ENCODE results near the gene ARAP1.

Gene ARAP1

GRCh38 chr11:72721689-72722049 is 30.5 kb downstream of the ARAP1 start:
- DNase-seq, result peak; percentile 47

- no peak for DNase-seq
Measured at GRCh38 chr11:72721276-72721675, 30.9 kb downstream of the ARAP1 start.

- DNase-seq, result no peak
Measured at GRCh38 chr11:72720784-72721183, 31.4 kb downstream of the ARAP1 start.

- DNase-seq, result no peak
Measured at GRCh38 chr11:72720047-72720446, 32.2 kb downstream of the ARAP1 start.

- DNase-seq, result no peak
Measured at GRCh38 chr11:72719551-72719950, 32.7 kb downstream of the ARAP1 start.

GRCh38 chr11:72719144-72719543 is 33.1 kb downstream of the ARAP1 start:
- DNase-seq, result no peak

GRCh38 chr11:72718101-72718501 is 34.1 kb downstream of the ARAP1 start:
- DNase-seq, result no peak

GRCh38 chr11:72716788-72717435 is 35.3 kb downstream of the ARAP1 start:
- no peak for DNase-seq

GRCh38 chr11:72716290-72716689 is 35.9 kb downstream of the ARAP1 start:
- DNase-seq, result no peak

- DNase-seq, result no peak
Measured at GRCh38 chr11:72712841-72713240, 39.4 kb downstream of the ARAP1 start.

- DNase-seq, result no peak
Measured at GRCh38 chr11:72712168-72712751, 39.9 kb downstream of the ARAP1 start.

GRCh38 chr11:72711141-72711540 is 41.1 kb downstream of the ARAP1 start:
- no peak for DNase-seq

GRCh38 chr11:72710278-72710677 is 41.9 kb downstream of the ARAP1 start:
- no peak for DNase-seq

- DNase-seq, result no peak
Measured at GRCh38 chr11:72709478-72710238, 42.5 kb downstream of the ARAP1 start.

- DNase-seq, result no peak
Measured at GRCh38 chr11:72707032-72707431, 45.2 kb downstream of the ARAP1 start.

- no peak for DNase-seq
Measured at GRCh38 chr11:72706579-72706978, 45.6 kb downstream of the ARAP1 start.

- no peak for DNase-seq
Measured at GRCh38 chr11:72705442-72706365, 46.5 kb downstream of the ARAP1 start.

- no peak for DNase-seq
Measured at GRCh38 chr11:72704783-72705265, 47.4 kb downstream of the ARAP1 start.

- no peak for DNase-seq
Measured at GRCh38 chr11:72704028-72704782, 48.0 kb downstream of the ARAP1 start.

- no peak for DNase-seq
Measured at GRCh38 chr11:72703267-72704008, 48.8 kb downstream of the ARAP1 start.

GRCh38 chr11:72702577-72703241 is 49.5 kb downstream of the ARAP1 start:
- DNase-seq, result no peak

All from activated gamma-delta T cell treated with Interleukin-2 at 50 U/mL for 16 hours (primary cell).